GM19099 (cell line): ENCODE results near the gene PTGIS.

Source experiments
- POLR2A ChIP-seq: IDR thresholded peaks from 3 replicates; pipeline ENCODE4 v1.6.1; 2011; ENCODE audit warnings: low read depth; ENCODE audit not compliant: insufficient read length; ENCODE audit errors: extremely low read depth

The PTGIS gene

DNA sequence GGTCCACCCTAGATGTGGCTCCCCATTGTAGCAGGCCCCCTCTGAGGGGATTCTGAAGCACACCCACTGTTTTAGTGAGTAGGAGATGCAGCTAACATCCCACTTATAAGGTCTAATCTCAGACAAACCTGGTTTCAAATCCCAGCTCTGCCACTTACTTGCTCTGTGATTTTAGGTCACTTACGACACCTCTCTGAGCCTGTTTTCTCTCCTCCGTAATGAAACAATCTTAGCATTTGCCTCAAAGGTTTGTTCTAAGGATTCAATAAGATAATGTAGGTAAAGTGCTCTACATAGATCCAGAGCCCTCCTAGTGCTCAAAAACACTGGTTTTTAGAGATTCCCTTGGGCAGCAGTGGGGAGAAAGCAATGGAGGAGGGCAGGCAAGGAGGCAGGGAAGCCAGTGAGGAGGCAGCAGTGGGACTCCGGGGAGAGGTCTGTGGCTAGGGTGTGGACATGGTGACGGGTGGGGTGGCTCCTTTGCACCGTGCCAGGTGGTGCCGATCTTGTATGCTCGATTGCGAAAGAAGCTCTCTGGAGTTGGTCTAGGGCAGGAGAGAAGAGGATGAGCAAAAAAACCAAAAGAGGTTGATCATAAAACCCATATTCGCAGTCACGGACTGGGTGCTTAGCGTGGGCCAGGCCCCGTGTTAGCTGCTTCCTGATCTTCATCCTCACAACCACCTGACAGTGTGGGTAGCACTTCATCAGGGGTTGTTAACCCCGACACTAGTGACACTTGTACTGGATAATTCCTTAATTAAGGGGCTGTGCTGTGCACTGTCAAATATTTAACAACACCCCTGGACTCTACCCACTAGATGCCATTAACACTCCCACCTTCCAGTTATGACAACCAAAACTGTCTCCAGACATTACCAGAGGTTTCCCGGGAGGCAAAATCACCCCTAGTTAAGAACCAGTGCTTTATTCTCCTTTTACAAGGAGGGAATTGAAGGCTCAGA, 16.8 kb upstream of the PTGIS start:
- TF ChIP-seq POLR2A = no peak

DNA sequence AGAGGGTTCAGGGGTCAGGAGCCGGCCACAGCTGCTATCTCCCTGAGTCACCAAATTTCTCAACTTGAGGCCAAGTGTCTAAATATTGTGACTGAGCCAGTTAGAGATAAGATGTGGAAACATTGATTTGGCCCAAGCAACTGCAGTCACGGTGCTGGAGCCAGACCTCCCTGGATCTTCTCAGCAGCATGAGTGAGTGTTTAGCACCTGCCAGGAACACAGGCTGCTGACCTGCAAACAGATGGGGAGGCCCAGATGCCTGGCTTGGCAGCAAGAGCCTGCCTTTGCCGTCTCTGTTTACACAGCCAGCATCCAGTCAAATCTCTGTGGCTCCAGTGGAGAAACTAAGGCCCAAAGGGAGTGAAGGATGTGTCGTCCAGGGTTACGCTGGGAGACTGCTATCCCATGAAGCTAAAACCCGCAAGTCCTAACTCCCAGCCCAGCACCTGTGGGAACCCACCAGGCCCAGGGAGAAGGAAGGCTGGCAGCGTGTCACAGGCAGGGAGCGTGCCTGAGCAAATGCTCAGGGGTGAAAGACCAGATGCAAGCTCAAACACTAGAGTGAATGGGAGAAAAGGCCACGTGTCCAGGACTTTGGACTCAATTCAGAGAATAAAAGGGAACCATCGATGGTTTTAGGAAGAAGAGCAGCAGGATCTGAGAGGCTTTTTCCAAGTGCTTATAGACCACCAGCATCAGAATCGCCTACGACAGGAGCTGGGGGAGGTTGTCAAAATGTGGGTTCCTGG, 15.9 kb upstream of the PTGIS start:
- no peak for TF ChIP-seq POLR2A

DNA sequence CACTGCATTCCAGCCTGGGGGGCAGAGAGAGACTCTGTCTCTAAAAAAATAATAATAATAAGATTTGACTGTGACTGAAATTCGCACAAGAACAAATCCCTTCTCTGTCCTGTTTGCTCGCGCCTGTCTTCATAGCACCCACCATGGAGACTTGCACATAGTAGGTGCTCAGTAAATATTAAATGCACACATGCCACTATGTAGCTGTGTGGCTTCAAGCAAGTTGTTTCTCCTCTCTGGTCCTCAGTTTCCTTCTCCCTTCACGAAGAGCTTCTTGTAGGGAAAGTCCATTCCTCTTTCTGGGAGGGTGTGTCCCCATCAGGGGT, 15.4 kb upstream of the PTGIS start:
- TF ChIP-seq POLR2A = no peak

DNA sequence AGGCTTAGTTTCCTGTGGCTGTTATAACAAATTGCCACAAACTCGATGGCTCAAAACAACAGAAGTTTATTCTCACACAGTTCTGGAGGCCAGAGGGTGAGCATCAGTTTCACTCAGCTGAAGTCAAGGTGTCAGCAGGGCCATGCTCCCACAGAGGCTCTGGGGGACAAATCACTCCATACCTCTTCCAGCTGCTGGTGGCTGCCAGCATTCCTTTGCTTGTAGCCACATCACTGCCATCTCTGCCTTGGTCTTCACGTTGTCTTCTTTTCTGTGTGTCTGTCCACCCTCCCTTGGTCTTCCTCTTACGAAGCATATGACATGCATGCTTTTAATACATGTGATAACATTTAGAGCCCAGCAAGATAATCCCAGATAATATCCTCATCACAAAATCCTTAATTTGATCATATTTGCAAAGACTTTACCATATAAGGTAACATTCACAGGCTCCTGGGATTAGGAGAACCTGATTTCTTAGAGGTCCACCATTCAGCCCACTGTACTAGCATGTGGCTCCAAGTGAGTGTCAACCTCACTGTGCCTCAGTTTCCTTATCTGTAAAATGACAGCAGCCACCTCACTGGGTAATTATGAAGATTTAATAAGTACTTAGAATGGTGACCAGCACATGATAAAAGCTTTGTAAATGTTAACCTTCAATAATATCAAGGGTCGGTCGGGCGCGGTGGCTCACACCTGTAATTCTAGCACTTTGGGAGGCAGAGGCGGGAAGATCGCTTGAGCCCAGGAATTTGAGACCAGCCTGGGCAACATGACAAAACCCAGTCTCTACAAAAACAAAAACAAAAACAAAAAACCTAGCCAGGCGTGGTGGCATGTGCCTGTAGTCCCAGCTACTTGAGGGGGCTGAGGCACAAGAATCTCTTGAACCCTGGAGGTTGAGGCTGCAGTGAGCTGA, 14.7 kb upstream of the PTGIS start:
- no peak for TF ChIP-seq POLR2A

DNA sequence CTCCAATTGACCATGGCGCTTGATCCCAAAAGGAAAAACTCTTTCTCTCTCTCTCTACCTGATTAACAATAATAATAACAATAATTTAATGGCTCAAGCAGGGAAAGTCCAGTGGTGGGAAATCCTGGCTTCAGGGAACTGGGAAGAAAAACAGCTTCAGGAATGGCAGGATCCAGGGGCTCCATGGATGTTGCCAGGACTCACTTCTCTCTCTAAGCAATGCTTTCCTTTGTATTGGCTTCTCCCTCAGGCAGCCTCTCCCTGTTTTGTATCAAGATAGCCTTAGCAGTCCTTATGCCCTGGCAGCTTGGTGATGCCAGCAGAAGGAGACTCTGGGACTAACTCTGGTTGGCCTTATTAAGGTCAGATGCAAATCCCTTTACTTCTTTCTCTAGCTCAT, 13.5 kb upstream of the PTGIS start:
- TF ChIP-seq POLR2A = no peak

DNA sequence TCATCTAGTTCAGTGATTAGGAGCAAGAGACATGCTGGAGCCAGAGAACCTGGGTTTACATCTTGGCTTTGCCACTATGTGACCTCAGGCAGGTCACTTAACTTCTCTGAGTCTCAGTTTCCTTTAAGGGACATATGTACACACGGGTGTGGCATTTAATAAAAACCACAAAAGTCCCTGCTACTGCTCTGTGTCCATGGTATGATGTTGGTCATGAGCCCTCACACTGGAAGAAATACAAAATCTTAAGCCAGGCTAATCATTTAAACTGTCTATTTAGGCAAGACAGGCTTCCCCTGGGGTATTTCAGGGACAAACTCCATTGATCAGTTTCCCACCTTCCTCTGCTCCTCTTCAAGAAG, 12.9 kb upstream of the PTGIS start:
- no peak for TF ChIP-seq POLR2A

DNA sequence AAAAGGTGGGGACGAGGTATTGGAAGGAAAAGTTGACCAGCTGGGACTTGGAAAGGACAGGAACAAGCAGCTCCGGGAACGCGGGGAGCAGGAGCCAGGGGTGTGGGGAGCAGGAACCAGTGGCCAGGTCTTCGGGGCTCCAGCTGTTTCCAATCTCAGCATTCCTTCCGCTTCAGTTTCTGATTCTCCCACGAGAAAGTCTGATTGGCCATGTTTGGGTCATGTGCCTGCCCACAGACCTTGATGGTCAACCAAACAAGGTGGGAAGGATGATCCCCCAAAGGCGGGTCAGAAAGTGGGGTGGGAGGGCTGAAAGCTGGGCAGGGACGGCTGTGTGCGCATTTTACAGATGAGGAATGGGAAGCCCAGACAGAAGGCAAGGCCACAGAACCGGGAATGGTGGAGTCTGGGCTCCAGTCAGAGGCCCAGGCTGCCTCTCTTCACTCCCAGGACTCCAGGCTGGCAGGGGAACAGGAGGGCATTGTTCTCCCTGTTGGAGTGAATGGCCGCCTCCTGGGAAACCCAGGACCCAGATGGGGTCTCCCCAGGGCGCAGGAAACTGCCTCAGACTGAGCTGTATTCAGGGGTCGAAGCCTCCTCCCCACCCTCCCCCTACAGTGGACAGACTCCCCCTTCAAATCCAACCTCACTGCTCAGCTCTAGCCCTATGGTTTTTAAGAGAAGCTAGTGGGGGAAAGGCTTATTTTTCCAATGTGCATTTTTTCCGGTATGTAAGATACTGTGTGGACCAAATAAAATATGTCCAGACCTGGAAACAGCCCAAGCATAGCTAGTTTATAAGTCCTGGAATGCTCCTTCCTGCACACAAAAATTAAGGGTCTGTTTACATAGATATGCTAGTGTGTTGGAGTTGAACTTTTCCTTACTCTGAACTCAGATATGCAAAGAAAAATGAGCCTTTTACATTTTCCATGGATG, 12.2 kb upstream of the PTGIS start:
- TF ChIP-seq POLR2A = no peak

DNA sequence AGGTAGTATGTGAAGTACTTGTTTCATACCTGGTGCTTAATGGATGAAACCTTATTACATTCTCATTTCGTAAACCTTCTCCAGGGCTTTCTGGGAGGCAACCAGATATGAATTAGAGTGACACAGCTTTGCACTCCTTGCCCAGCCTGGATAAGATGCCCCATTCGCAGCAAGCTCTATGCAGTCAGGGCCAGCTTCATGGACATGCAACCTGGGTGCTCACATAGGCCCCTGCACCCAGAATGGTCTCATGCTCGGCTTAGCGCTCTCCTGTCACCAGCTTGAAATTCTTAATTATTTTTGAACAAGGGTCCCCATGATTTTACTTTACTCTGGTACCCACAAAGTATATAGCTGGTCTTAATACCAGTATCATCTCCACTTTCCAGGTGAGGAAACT, 11.3 kb upstream of the PTGIS start:
- TF ChIP-seq POLR2A = no peak

DNA sequence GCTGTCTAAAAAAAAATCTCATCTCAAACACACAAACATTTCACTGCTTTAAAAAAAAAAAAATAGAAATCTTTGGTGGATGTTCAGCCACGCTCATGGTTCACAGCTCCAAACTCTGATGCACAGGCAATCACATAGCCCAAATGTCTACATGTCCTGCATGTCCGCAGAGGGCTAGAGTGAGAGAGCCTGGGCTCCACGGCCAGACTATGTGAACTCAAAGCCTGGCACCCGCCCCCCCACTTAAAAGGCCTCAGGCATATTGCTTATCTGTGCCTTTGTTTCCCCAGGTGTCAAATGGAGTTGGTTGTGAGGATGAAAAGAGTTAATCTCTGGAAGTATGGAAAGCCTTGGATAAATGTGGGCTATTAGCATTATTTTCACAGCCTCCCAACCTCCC, 10.5 kb upstream of the PTGIS start:
- no peak for TF ChIP-seq POLR2A

DNA sequence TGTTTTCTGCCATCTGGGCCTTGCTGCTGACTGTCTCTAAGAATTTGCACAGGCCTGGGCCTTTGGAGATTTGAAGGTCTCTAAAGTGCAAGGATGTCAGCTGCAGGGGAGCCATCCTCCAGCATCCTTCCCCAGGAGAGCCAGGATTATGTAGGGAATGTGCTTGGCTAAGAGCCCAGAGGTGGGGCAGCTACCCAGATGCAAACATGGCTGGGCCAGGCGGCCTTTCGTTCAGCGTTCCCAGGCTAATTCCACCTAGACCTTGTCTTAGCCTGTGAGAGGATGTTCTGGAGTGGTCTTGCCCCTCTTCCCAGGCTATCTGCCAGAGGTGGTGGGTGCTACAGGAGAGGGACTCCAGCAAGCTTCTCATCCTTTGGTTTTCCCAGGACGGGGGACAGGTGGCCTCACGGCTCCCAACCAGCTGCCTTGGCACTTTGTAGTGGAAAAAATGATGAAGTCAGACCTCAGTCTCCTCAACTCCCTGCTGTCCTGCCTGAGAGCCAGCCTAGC, 7.7 kb upstream of the PTGIS start:
- TF ChIP-seq POLR2A = no peak

DNA sequence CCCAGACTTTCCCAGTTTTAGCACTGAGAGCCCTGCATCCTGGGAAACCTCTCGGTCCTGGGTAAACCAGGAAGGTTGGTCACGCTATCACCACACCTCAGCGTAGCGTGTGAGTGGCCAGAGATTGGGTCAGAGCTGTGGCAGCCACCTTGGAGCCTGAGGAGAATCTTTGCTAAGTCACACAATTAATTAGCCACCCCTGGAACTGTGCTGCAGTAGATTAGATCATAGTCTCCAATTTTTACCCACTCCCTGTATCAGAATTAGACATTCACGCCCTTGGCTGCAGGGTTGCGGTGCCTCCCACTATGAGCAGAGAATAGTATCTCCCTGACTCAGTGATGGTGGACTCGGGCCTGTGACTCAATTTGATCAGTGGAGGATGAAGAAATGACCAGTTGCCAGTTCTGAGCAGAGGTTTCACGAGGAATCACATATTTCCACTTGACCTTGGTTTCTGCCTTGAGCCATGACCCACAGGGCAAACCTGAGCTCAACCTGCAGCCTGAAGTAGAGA, 6.0 kb upstream of the PTGIS start:
- TF ChIP-seq POLR2A = no peak

DNA sequence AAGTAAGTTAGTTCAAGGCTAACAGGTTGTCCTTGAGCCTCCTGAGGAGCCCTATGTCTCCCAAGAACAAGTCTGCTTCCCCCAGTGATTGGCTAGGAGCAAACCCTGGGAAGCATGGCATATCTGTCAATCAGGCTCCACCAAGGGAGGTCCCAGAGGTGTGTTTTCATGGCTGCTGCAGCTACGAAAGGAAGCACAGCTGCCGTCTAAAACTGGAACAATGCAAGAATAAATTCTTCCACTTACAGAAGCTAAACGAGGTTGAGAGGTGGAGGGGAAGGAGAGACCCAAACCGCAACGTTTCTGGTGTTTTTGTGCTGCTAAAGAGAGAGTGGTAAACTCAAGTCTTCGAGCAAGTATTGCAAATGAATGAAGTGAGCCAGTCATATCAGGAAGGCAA, 4.9 kb upstream of the PTGIS start:
- no peak for TF ChIP-seq POLR2A

DNA sequence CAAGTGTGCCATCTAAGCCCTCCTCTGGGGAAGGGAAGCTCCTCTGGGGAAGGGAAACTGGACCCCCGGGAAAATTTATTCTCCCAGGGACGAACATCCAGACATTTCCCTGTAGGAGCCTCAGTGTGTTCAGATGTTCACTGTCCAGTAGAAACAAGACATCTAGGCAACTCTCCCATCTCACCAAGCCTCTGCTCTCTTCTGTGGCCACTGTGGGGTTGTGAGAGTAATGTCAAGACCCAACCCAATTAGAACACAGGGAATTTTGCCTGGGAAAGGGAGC, 3.6 kb upstream of the PTGIS start:
- no peak for TF ChIP-seq POLR2A
